PFSK-1 (cell line): ENCODE data around the gene APBA2.

ENCODE experiments used
- POLR2AphosphoS5 ChIP-seq: IDR thresholded peaks from 2 replicates; pipeline ENCODE4 v1.6.1; 2012; ENCODE audit warnings: low read depth, mild to moderate bottlenecking, control low read depth, low read length, moderate library complexity
- SIN3A ChIP-seq: IDR thresholded peaks from 2 replicates; pipeline ENCODE4 v1.6.1; 2012; ENCODE audit warnings: mild to moderate bottlenecking, low read length, moderate library complexity, borderline replicate concordance; ENCODE audit not compliant: insufficient read depth
- TAF1 ChIP-seq: IDR thresholded peaks from 2 replicates; pipeline ENCODE4 v1.6.1; 2012; ENCODE audit warnings: low read length, control low read depth, borderline replicate concordance; ENCODE audit not compliant: insufficient read depth
- TF ChIP-seq, protein P1 (sequence below), 2 experiments: IDR thresholded peaks; 2 replicates each; pipeline versions ENCODE4 v1.6.1 to v1.8.0; 2011 to 2012; ENCODE audit warnings: low read depth in 2 of 2, low read length in 2 of 2, control low read depth in 1 of 2, inconsistent platforms in 1 of 2, mild to moderate bottlenecking in 1 of 2, moderate library complexity in 1 of 2; ENCODE audit not compliant: insufficient read depth in 1 of 2

DNA sequence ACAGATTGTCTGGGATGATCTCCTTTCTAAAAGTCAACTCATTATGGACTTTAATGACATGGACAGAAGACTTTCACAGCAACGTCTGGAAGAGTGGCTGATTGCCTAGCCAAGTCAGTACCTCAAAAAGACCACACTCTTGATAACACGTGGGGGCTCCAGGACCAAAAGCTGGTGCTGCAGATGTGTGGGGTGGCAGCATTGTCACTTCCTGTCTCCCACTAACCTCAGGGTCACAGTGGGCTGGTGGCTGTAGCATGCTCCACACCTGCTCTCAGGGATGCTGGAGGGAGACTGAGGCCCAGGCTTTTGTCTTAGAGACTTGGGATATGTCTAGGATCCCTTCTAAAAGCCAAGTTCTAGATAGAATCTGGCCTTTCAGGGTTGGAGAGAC is 118.1 kb downstream of the APBA2 start:
- no peak for TF ChIP-seq POLR2AphosphoS5
- no peak for TF ChIP-seq TAF1
- TF ChIP-seq SIN3A, result no peak
- TF ChIP-seq, protein P1, sequence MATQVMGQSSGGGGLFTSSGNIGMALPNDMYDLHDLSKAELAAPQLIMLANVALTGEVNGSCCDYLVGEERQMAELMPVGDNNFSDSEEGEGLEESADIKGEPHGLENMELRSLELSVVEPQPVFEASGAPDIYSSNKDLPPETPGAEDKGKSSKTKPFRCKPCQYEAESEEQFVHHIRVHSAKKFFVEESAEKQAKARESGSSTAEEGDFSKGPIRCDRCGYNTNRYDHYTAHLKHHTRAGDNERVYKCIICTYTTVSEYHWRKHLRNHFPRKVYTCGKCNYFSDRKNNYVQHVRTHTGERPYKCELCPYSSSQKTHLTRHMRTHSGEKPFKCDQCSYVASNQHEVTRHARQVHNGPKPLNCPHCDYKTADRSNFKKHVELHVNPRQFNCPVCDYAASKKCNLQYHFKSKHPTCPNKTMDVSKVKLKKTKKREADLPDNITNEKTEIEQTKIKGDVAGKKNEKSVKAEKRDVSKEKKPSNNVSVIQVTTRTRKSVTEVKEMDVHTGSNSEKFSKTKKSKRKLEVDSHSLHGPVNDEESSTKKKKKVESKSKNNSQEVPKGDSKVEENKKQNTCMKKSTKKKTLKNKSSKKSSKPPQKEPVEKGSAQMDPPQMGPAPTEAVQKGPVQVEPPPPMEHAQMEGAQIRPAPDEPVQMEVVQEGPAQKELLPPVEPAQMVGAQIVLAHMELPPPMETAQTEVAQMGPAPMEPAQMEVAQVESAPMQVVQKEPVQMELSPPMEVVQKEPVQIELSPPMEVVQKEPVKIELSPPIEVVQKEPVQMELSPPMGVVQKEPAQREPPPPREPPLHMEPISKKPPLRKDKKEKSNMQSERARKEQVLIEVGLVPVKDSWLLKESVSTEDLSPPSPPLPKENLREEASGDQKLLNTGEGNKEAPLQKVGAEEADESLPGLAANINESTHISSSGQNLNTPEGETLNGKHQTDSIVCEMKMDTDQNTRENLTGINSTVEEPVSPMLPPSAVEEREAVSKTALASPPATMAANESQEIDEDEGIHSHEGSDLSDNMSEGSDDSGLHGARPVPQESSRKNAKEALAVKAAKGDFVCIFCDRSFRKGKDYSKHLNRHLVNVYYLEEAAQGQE (IDR thresholded peaks at IDR 0.05; ENCODE audit: insufficient read depth in 1 of 2, low read depth in 2 of 2, low read length in 2 of 2), result no peak
